A549 (cell line): ENCODE data around the gene PPP2R2D. TPM values are rescaled to one million over a fixed set of nuclear protein-coding genes. Genes with fewer than 3 reads are reported as not detected.

ENCODE experiments used
- ATAC-seq, 2 experiments: fragments of 200-7000 bp in 1 of 2; fragments of >200 bp in 1 of 2; cut with Nextera tagmentation in 1 of 2; cut with Tn5 transposase in 1 of 2; 3 replicates each; pipeline versions ENCODE4 v1.8.0 to v1.9.1; 2018 to 2020; ENCODE audit warnings: mild to moderate bottlenecking in 1 of 2, moderate library complexity in 1 of 2
- CTCF ChIA-PET: fragments of 300-600 bp; sonication (Branson Sonifier 250); formaldehyde crosslinking; extraction: SDS; loops from one replicate; lab custom pipeline; 2021; ENCODE audit warnings: antibody characterized with exemption, inconsistent platforms; lab: Yijun Ruan, JAX
- POLR2A ChIA-PET: fragments of 350-600 bp; formaldehyde crosslinking; extraction: SDS; loops from one replicate; lab custom pipeline; 2021; ENCODE audit warnings: antibody characterized with exemption, inconsistent platforms; lab: Yijun Ruan, JAX
- DNase-seq, 2 experiments: peaks; one replicate each; pipeline versions ENCODE4 v3.0.0 to v3.0.0-alpha.2; 2011 to 2016; ENCODE audit warnings: low read depth in 1 of 2, low spot score in 1 of 2
- FAIRE-seq: peaks from 2 replicates; lab custom pipeline; 2011; peaks lifted over from hg19 to GRCh38; lab: Jason Lieb, UNC
- H3K27ac ChIP-seq, 2 experiments: fragments of >200 bp; sonication (Bioruptor Twin); formaldehyde crosslinking; 3 replicates each; pipeline ENCODE4 v1.5.1; 2016 to 2017
- H3K4me1 ChIP-seq: fragments of >200 bp; sonication (Bioruptor Twin); formaldehyde crosslinking; 3 replicates; pipeline ENCODE4 v1.6.1; 2016
- H3K4me2 ChIP-seq: fragments of >200 bp; sonication (Bioruptor Twin); formaldehyde crosslinking; 3 replicates; pipeline ENCODE4 v1.6.1; 2016
- H3K4me3 ChIP-seq: fragments of >200 bp; sonication (Bioruptor Twin); formaldehyde crosslinking; 3 replicates; pipeline ENCODE4 v1.5.1; 2016
- H3K9me3 ChIP-seq: fragments of >200 bp; sonication (Bioruptor Twin); formaldehyde crosslinking; 3 replicates; pipeline ENCODE4 v1.6.1; 2016
- ATOH8 ChIP-seq: fragments of 250-450 bp; sonication (Bioruptor Pico); IDR thresholded peaks from 2 replicates; pipeline ENCODE4 v1.5.0; 2020; ENCODE audit warnings: low read depth, mild to moderate bottlenecking, moderate library complexity
- BCL3 ChIP-seq: fragments of >200 bp; sonication (Bioruptor Twin); formaldehyde crosslinking; IDR thresholded peaks from 3 replicates; pipeline ENCODE4 v1.6.1; 2016
- BHLHE40 ChIP-seq: IDR thresholded peaks from 2 replicates; pipeline ENCODE4 v1.6.1; 2012; ENCODE audit warnings: low read depth, low read length, inconsistent platforms
- CEBPB ChIP-seq, 2 experiments: fragments of >200 bp in 1 of 2; sonication (Bioruptor Twin) in 1 of 2; formaldehyde crosslinking in 1 of 2; IDR thresholded peaks; 2 replicates each; pipeline ENCODE4 v1.6.1; 2012 to 2016
- CHD2 ChIP-seq: fragments of 150-350 bp; IDR thresholded peaks from 2 replicates; pipeline ENCODE4 v1.6.1; 2014; ENCODE audit warnings: low read length; ENCODE audit not compliant: partially characterized antibody
- E2F6 ChIP-seq: IDR thresholded peaks from 2 replicates; pipeline ENCODE4 v1.6.1; 2012; ENCODE audit warnings: low read depth, borderline replicate concordance
- EHF ChIP-seq: fragments of 250-450 bp; sonication (Bioruptor Pico); IDR thresholded peaks from 2 replicates; pipeline ENCODE4 v1.5.0; 2020; ENCODE audit warnings: mild to moderate bottlenecking
- HES2 ChIP-seq: fragments of >200 bp; sonication (Bioruptor Twin); formaldehyde crosslinking; IDR thresholded peaks from 2 replicates; pipeline ENCODE4 v1.6.1; 2016
- HEYL ChIP-seq: fragments of 250-450 bp; sonication (Bioruptor Pico); IDR thresholded peaks from 2 replicates; pipeline ENCODE4 v1.8.0; 2021; ENCODE audit warnings: mild to moderate bottlenecking, moderate library complexity
- HOXB5 ChIP-seq: fragments of 250-450 bp; sonication (Bioruptor Pico); IDR thresholded peaks from 2 replicates; pipeline ENCODE4 v1.5.0; 2020; ENCODE audit warnings: mild to moderate bottlenecking, moderate library complexity
- JUN ChIP-seq, 2 experiments: fragments of >200 bp; sonication (Bioruptor Twin); formaldehyde crosslinking; IDR thresholded peaks; 2 replicates in 1 of 2; 3 replicates in 1 of 2; pipeline ENCODE4 v1.6.1; 2016 to 2017
- MAX ChIP-seq: IDR thresholded peaks from 2 replicates; pipeline ENCODE4 v1.6.1; 2012
- MAZ ChIP-seq: fragments of 150-350 bp; IDR thresholded peaks from 2 replicates; pipeline ENCODE4 v1.6.1; 2014; ENCODE audit warnings: antibody characterized with exemption, low read depth, low read length, borderline replicate concordance
- PBX3 ChIP-seq: IDR thresholded peaks from 2 replicates; pipeline ENCODE4 v1.6.1; 2012
- RARB ChIP-seq: fragments of 250-450 bp; sonication (Bioruptor Pico); IDR thresholded peaks from 2 replicates; pipeline ENCODE4 v1.8.0; 2021; ENCODE audit warnings: mild to moderate bottlenecking, moderate library complexity
- RCOR1 ChIP-seq: fragments of 150-350 bp; IDR thresholded peaks from 2 replicates; pipeline ENCODE4 v1.6.1; 2014; ENCODE audit warnings: antibody characterized with exemption, low read length, low read depth
- SMC3 ChIP-seq: fragments of >200 bp; sonication (Bioruptor Twin); formaldehyde crosslinking; IDR thresholded peaks from 3 replicates; pipeline ENCODE4 v1.6.1; 2018; ENCODE audit warnings: inconsistent platforms
- SREBF2 ChIP-seq: fragments of 450-650 bp; IDR thresholded peaks from 2 replicates; pipeline ENCODE4 v1.6.1; 2014; ENCODE audit warnings: mild to moderate bottlenecking, moderate library complexity
- TFCP2L1 ChIP-seq: fragments of 250-450 bp; sonication (Bioruptor Pico); IDR thresholded peaks from 2 replicates; pipeline ENCODE4 v1.5.0; 2021; ENCODE audit warnings: mild to moderate bottlenecking
- ZC3H11A ChIP-seq: fragments of 450-650 bp; IDR thresholded peaks from 2 replicates; pipeline ENCODE4 v1.6.1; 2014; ENCODE audit warnings: antibody characterized with exemption, mild to moderate bottlenecking
- WGBS: methylation state at CpG from one replicate; pipeline ENCODE4 v1.1.6; 2017; ENCODE audit errors: missing lambda C conversion rate; 5-methylcytosine and 5-hydroxymethylcytosine counted together
- polyA plus RNA-seq, 4 experiments: library from polyadenylated mRNA; depleted of rRNA in 3 of 4; stranded (reverse); fragments of >200 nt; fragmentation: RNase III in 1 of 4; extraction: RNeasy Plus Mini Kit Qiagen cat#74134 plus additional on column Dnase treatment in 1 of 4; gene quantifications; 2 replicates in 3 of 4; 3 replicates in 1 of 4; pipeline ENCODE4 v1.2.3, GENCODE V29; 2011 to 2017

PPP2R2D gene
- polyA plus RNA-seq, 2 of the 4 experiments (the other 2 are of a cell fraction), result 23.9 to 36.0 TPM

GRCh38 chr10:131994435-131994834, 93.6 kb downstream of the PPP2R2D start:
- no peak for TF ChIP-seq EHF (CRISPR knock-in tag)
- TF ChIP-seq MAZ, result no peak
- TF ChIP-seq HOXB5 (CRISPR knock-in tag), result no peak
- TF ChIP-seq, all 56 proteins: peak for 0
- Histone ChIP-seq H3K4me1 (peaks cover 21% of the 10 kb centered on the region), H3K27ac (no peak overlapping the region), H3K4me2 (no peak overlapping the region), H3K4me3 (no peak overlapping the region), H3K9me3 (no peaks in the 10 kb centered on the region)
- FAIRE-seq (no peak), DNase-seq (no peak), ATAC-seq (no peak)
- CTCF ChIA-PET, result interaction anchor here (1.6 to 2.4 kb wide), 3 partner anchors 14 to 96 kb away, joined by 4 to 12 read pairs (median 4); no protein-coding TSS in a partner anchor
- POLR2A ChIA-PET, result no interaction called here
- 79% methylated on average over 3 of the region's 3 CpGs for WGBS

- WGBS, result 83% methylated on average over 16 of the region's 16 CpGs
- TF ChIP-seq BCL3, result no peak
- Histone ChIP-seq H3K4me2 (peak overlapping the region; percentile 68), H3K4me3 (no peak overlapping the region), H3K9me3 (no peaks in the 10 kb centered on the region), H3K27ac (peak overlapping the region; percentile 59 to 64), H3K4me1 (peaks cover 21% of the 10 kb centered on the region)
- no peak for ATAC-seq
- CTCF ChIA-PET, result interaction anchor here (0.8 to 8.6 kb wide), 5 partner anchors 11 to 146 kb away, joined by 3 to 104 read pairs (median 5); no protein-coding TSS in a partner anchor
- no peak for FAIRE-seq
- POLR2A ChIA-PET, result interaction anchor here (1.5 kb wide), 1 partner anchor 13 kb away, joined by 4 read pairs; no protein-coding TSS in a partner anchor
- no peak for DNase-seq
These were observed 95.9 kb downstream of the PPP2R2D start for GRCh38 chr10:131996466-131997365.

- H3K27ac ChIP-seq, result peak overlapping the region; percentile 59 to 64
- no peak for TF ChIP-seq RCOR1
- no peak for TF ChIP-seq BCL3
- no peak for TF ChIP-seq ZC3H11A
- TF ChIP-seq RARB, result no peak
- TF ChIP-seq HEYL (CRISPR knock-in tag), result no peak
- no peak for TF ChIP-seq CHD2
- TF ChIP-seq CEBPB (IDR thresholded peaks at IDR 0.05), result peak; percentile 78 to 79
- TF ChIP-seq BHLHE40, result no peak
- TF ChIP-seq SREBF2, result no peak
- no peak for TF ChIP-seq PBX3
- no peak for TF ChIP-seq TFCP2L1 (CRISPR knock-in tag)
- no peak for TF ChIP-seq ATOH8 (CRISPR knock-in tag)
- 0 out of 3 replicates have a peak, but pooled peaks have one; percentile 6 for TF ChIP-seq SMC3
- 0 out of 2 replicates have a peak, but pooled peaks have one; percentile 18 for TF ChIP-seq MAX
- TF ChIP-seq HES2, result peak; percentile 44; the same call in 1 of the 2 replicates
- TF ChIP-seq JUN (IDR thresholded peaks at IDR 0.05), result no peak
- no peak for TF ChIP-seq E2F6
- TF ChIP-seq, all 56 proteins: peak for 4
- 34% methylated on average over 13 of the region's 13 CpGs for WGBS
- Histone ChIP-seq H3K4me1 (peaks cover 21% of the 10 kb centered on the region), H3K4me3 (no peak overlapping the region), H3K9me3 (no peaks in the 10 kb centered on the region), H3K4me2 (peak overlapping the region; percentile 68)
- FAIRE-seq, result no peak
- ChIA-PET POLR2A (interaction anchor here (1.5 kb wide), 1 partner anchor 13 kb away, joined by 4 read pairs; no protein-coding TSS in a partner anchor), CTCF (interaction anchor here (1.1 to 8.6 kb wide), 3 partner anchors 11 to 145 kb away, joined by 3 to 104 read pairs (median 8); no protein-coding TSS in a partner anchor)
- DNase-seq, result peak; percentile 28 to 66
- ATAC-seq, result peak; percentile 76 to 77
These were observed 96.7 kb downstream of the PPP2R2D start for GRCh38 chr10:131997366-131998049.
